GM19351 (cell line): Measurements from ENCODE around the gene OTOA.
A peak's percentile ranks its signal among the peaks of the same experiment; 100 is the strongest.
"Not testable (repeated sequence)": the region's sequence is repeated elsewhere in the genome, so short reads cannot be mapped to it uniquely, and the experiment has no call there.

Experiments used
- ATAC-seq: cut with Tn5 transposase; IDR thresholded peaks from one replicate; pipeline ENCODE4 v1.9.1; 2021; ENCODE audit warnings: mild to moderate bottlenecking, moderate library complexity; ENCODE audit not compliant: unreplicated experiment

OTOA gene

GRCh38 chr16:21639493-21639892, 24.3 kb upstream of the OTOA start:
- no peak for ATAC-seq

- no peak for ATAC-seq
These were observed 21.9 kb upstream of the OTOA start for GRCh38 chr16:21641916-21642315.

- no peak for ATAC-seq
These were observed 20.9 kb upstream of the OTOA start for GRCh38 chr16:21642861-21643260.

GRCh38 chr16:21643785-21644184, 20.0 kb upstream of the OTOA start:
- no peak for ATAC-seq

- no peak for ATAC-seq
These were observed 19.1 kb upstream of the OTOA start for GRCh38 chr16:21644674-21645073.

- no peak for ATAC-seq
These were observed 18.5 kb upstream of the OTOA start for GRCh38 chr16:21645261-21645721.

GRCh38 chr16:21646091-21646490, 17.7 kb upstream of the OTOA start:
- ATAC-seq = no peak

GRCh38 chr16:21646721-21647561, 16.8 kb upstream of the OTOA start:
- ATAC-seq = peak; percentile 86

GRCh38 chr16:21647562-21648164, 16.1 kb upstream of the OTOA start:
- ATAC-seq = peak; percentile 7

GRCh38 chr16:21649826-21650406, 13.9 kb upstream of the OTOA start:
- ATAC-seq = not testable (repeated sequence)

- ATAC-seq = no peak
These were observed 13.2 kb upstream of the OTOA start for GRCh38 chr16:21650521-21650920.

GRCh38 chr16:21651515-21651914, 12.3 kb upstream of the OTOA start:
- no peak for ATAC-seq

- no peak for ATAC-seq
These were observed 11.3 kb upstream of the OTOA start, which contains the start of gene IGSF6 for GRCh38 chr16:21652453-21652852. Gene IGSF6 (minus strand): TSS chr16:21652608. CDS start chr16:21652598, 10 bp downstream.

GRCh38 chr16:21653571-21653970, 10.2 kb upstream of the OTOA start:
- ATAC-seq = no peak

GRCh38 chr16:21654466-21654865, 9.3 kb upstream of the OTOA start:
- ATAC-seq = no peak

- no peak for ATAC-seq
These were observed 8.9 kb upstream of the OTOA start for GRCh38 chr16:21654881-21655280.

GRCh38 chr16:21656795-21657768, 6.7 kb upstream of the OTOA start:
- ATAC-seq = no peak

- no peak for ATAC-seq
These were observed 4.6 kb upstream of the OTOA start for GRCh38 chr16:21659124-21659523.

- ATAC-seq = no peak
These were observed 1.2 kb downstream of the OTOA start for GRCh38 chr16:21664801-21665492.

- no peak for ATAC-seq
These were observed 3.0 kb downstream of the OTOA start for GRCh38 chr16:21666772-21667171.
